Measurements from ENCODE around the gene HOXD12. TPM values are rescaled to one million over a fixed set of nuclear protein-coding genes. Genes with fewer than 3 reads are reported as not detected.

The HOXD12 gene
- total RNA-seq, 1 donor from 2014 or later: 0.27 TPM

- H3K9me3 Mint-ChIP-seq: no peaks in the 10 kb centered on the region
- H3K4me1 Mint-ChIP-seq: peaks cover 8% of the 10 kb centered on the region
- no peak overlapping the region for H3K27ac Mint-ChIP-seq
- H3K4me3 Mint-ChIP-seq: no peak overlapping the region
- no peak for DNase-seq (ENCODE audit: low spot score in 2 of 2, unreplicated experiment in 2 of 2)
- no peaks in the 10 kb centered on the region for H3K36me3 Mint-ChIP-seq
- TF ChIP-seq, protein P1, sequence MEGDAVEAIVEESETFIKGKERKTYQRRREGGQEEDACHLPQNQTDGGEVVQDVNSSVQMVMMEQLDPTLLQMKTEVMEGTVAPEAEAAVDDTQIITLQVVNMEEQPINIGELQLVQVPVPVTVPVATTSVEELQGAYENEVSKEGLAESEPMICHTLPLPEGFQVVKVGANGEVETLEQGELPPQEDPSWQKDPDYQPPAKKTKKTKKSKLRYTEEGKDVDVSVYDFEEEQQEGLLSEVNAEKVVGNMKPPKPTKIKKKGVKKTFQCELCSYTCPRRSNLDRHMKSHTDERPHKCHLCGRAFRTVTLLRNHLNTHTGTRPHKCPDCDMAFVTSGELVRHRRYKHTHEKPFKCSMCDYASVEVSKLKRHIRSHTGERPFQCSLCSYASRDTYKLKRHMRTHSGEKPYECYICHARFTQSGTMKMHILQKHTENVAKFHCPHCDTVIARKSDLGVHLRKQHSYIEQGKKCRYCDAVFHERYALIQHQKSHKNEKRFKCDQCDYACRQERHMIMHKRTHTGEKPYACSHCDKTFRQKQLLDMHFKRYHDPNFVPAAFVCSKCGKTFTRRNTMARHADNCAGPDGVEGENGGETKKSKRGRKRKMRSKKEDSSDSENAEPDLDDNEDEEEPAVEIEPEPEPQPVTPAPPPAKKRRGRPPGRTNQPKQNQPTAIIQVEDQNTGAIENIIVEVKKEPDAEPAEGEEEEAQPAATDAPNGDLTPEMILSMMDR (IDR thresholded peaks at IDR 0.05; ENCODE audit: unreplicated experiment): no peak
- H3K27me3 Mint-ChIP-seq (ENCODE audit: low read depth): peaks cover 96% of the 10 kb centered on the region
Measured at GRCh38 chr2:176075481-176075880, 24.1 kb upstream of the HOXD12 start.

- Mint-ChIP-seq H3K27me3 (ENCODE audit: low read depth) (peaks cover 96% of the 10 kb centered on the region), H3K27ac (no peak overlapping the region), H3K36me3 (no peaks in the 10 kb centered on the region), H3K4me1 (peaks cover 10% of the 10 kb centered on the region), H3K9me3 (no peaks in the 10 kb centered on the region), H3K4me3 (no peak overlapping the region)
- DNase-seq (ENCODE audit: low spot score in 2 of 2, unreplicated experiment in 2 of 2): no peak
- TF ChIP-seq, protein P1 (IDR thresholded peaks at IDR 0.05; ENCODE audit: unreplicated experiment): no peak
Measured at GRCh38 chr2:176076063-176076462, 23.5 kb upstream of the HOXD12 start.

DNA sequence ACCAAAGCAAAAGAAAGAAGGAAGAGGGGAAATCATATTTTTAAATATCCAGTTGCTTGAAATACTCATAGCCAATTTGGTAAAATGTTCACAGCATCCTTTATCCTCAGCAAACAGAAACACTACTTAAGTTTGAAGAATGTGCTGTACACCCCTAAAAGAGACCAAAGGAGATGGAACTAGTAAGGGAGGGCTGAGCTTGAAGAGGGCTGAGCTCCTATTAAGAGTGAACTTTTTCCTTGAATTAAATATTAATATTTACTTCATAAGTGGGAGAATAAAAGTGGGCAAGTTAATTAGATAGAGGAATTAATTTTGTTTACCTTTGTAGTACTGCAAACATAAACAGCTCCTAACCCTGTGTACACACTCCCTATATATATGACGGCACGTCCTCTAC, 22.8 kb upstream of the HOXD12 start:
- no peak overlapping the region for H3K27ac Mint-ChIP-seq
- no peak for DNase-seq (ENCODE audit: low spot score in 2 of 2, unreplicated experiment in 2 of 2)
- H3K27me3 Mint-ChIP-seq (ENCODE audit: low read depth): peaks cover 96% of the 10 kb centered on the region
- peaks cover 11% of the 10 kb centered on the region for H3K4me1 Mint-ChIP-seq
- TF ChIP-seq, protein P1 (IDR thresholded peaks at IDR 0.05; ENCODE audit: unreplicated experiment): no peak
- H3K9me3 Mint-ChIP-seq: no peaks in the 10 kb centered on the region
- H3K4me3 Mint-ChIP-seq: no peak overlapping the region
- no peaks in the 10 kb centered on the region for H3K36me3 Mint-ChIP-seq

GRCh38 chr2:176078541-176079284, 20.9 kb upstream of the HOXD12 start:
- no peaks in the 10 kb centered on the region for H3K36me3 Mint-ChIP-seq
- H3K4me3 Mint-ChIP-seq: peak overlapping the region; percentile 67
- H3K27me3 Mint-ChIP-seq (ENCODE audit: low read depth): peaks cover 96% of the 10 kb centered on the region
- peaks cover 21% of the 10 kb centered on the region for H3K4me1 Mint-ChIP-seq
- DNase-seq (ENCODE audit: low spot score in 2 of 2, unreplicated experiment in 2 of 2): no peak
- TF ChIP-seq, protein P1 (IDR thresholded peaks at IDR 0.05; ENCODE audit: unreplicated experiment): no peak
- H3K9me3 Mint-ChIP-seq: no peaks in the 10 kb centered on the region
- H3K27ac Mint-ChIP-seq: no peak overlapping the region

DNA sequence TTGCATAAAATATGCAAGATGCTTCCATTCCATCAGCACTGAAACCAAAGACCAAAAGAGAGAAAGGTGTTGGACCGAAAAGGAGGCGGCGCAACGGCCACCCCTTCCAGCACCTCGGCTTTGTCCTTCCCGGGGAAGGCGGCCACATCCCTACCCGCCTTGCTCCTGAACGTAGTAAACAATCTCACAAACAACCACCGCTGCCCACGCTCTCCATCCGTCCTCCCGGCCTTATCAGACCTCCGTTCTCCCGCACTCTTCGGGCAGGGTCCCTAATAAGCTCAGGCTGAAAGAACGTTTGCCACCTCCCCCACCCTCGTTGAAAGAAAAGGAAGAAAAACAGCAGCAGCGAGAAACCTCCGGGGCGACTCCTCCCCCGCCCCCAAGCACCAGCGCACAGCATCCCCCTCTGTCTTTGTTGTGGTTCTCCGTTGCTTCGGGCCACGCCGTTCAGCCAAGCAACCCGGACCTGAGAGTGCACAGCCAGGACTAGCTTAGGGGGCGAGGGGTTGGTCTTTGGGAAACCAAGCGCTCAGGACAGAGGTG, 20.2 kb upstream of the HOXD12 start:
- DNase-seq (ENCODE audit: low spot score in 2 of 2, unreplicated experiment in 2 of 2): no peak
- TF ChIP-seq, protein P1 (IDR thresholded peaks at IDR 0.05; ENCODE audit: unreplicated experiment): no peak
- H3K27me3 Mint-ChIP-seq (ENCODE audit: low read depth): peaks cover 96% of the 10 kb centered on the region
- H3K9me3 Mint-ChIP-seq: no peaks in the 10 kb centered on the region
- peak overlapping the region; percentile 67 for H3K4me3 Mint-ChIP-seq
- H3K27ac Mint-ChIP-seq: no peak overlapping the region
- peaks cover 21% of the 10 kb centered on the region for H3K4me1 Mint-ChIP-seq
- no peaks in the 10 kb centered on the region for H3K36me3 Mint-ChIP-seq
